Spinal cord (tissue), 10 donors: Measurements from ENCODE around the gene GAGE12E. TPM values are rescaled to one million over a fixed set of nuclear protein-coding genes. Genes with fewer than 3 reads are reported as not detected.
"Not testable (repeated sequence)": the region's sequence is repeated elsewhere in the genome, so short reads cannot be mapped to it uniquely, and the experiment has no call there.

Experiments used
- DNase-seq, 6 donors: peaks; one replicate each; pipeline versions ENCODE4 v3.0.0 to v3.0.0-alpha.2; 2013 to 2015; ENCODE audit warnings: low spot score in 6 of 6, low read depth in 4 of 6
- H3K27ac ChIP-seq: one replicate; pipeline ENCODE4 v1.5.1; 2013; ENCODE audit warnings: low read depth, low read length, control low read depth
- H3K27me3 ChIP-seq: one replicate; pipeline ENCODE4 v1.6.1; 2013; ENCODE audit warnings: low read length; ENCODE audit not compliant: control insufficient read depth, insufficient read depth
- H3K36me3 ChIP-seq: one replicate; pipeline ENCODE4 v1.6.1; 2013; ENCODE audit warnings: low read length; ENCODE audit not compliant: control insufficient read depth, insufficient read depth
- H3K4me1 ChIP-seq: one replicate; pipeline ENCODE4 v1.6.1; 2013; ENCODE audit warnings: low read length; ENCODE audit not compliant: control insufficient read depth, insufficient read depth
- H3K4me3 ChIP-seq: one replicate; pipeline ENCODE4 v1.5.1; 2013; ENCODE audit warnings: low read depth, low read length, control low read depth
- H3K9me3 ChIP-seq: one replicate; pipeline ENCODE4 v1.6.1; 2013; ENCODE audit warnings: low read length; ENCODE audit not compliant: control insufficient read depth, insufficient read depth
- WGBS: methylation state at CpG from one replicate; pipeline ENCODE4 v1.1.5; 2013; ENCODE audit warnings: missing lambda C conversion rate; ENCODE audit not compliant: insufficient coverage; 5-methylcytosine and 5-hydroxymethylcytosine counted together
- polyA plus RNA-seq, 2 donors: library from polyadenylated mRNA; unstranded; fragments of 120-200 nt; gene quantifications; one replicate each; pipeline ENCODE4 v1.2.1, GENCODE V29; 2013; ENCODE audit not compliant: insufficient read length in 2 of 2
- small RNA-seq: library from RNA; depleted of rRNA; stranded (forward); fragments of <200 nt; gene quantifications from one replicate; pipeline ENCODE3, GENCODE V24; 2014; ENCODE audit warnings: low replicate concordance
- total RNA-seq, 2 donors: library from RNA; depleted of rRNA in 1 of 2; stranded (reverse); fragments of 120-200 nt in 1 of 2; fragments of >200 nt in 1 of 2; gene quantifications; one replicate each; pipeline versions ENCODE4 v1.2.3 to v1.2.4, GENCODE V29; 2013 to 2014
- donor health status: healthy.

The GAGE12E gene
- total and polyA plus RNA-seq, 4 donors: not detected

GRCh38 chrX:49589769-49590478, 38.8 kb downstream of the GAGE12E start:
- H3K4me1 ChIP-seq, H3K27ac ChIP-seq, DNase-seq, H3K27me3 ChIP-seq, H3K36me3 ChIP-seq, H3K4me3 ChIP-seq, H3K9me3 ChIP-seq: not testable (repeated sequence)
- WGBS: 82% methylated on average over 18 of the region's 37 CpGs

DNA sequence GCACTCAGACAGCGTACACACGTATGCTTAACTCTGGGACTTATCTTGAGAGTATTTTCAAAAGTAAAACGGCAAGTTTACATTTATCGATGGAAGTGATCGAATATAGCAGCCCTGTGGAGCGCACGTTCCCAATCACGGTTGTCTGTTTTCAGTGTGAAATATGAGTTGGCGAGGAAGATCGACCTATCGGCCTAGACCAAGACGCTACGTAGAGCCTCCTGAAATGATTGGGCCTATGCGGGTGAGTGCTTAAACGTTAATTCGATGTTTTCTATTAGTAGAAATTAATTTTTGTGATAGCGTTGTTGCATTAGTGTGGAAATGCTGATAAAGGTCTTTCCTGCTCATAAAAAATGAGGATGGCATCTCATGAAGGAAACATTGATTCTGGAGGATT, 39.4 kb downstream of the GAGE12E start:
- not testable (repeated sequence) for H3K4me3 ChIP-seq, H3K27me3 ChIP-seq, H3K36me3 ChIP-seq, H3K27ac ChIP-seq, H3K4me1 ChIP-seq, DNase-seq, H3K9me3 ChIP-seq
- WGBS: no CpG with 5 or more reads among the region's 17 CpGs

DNA sequence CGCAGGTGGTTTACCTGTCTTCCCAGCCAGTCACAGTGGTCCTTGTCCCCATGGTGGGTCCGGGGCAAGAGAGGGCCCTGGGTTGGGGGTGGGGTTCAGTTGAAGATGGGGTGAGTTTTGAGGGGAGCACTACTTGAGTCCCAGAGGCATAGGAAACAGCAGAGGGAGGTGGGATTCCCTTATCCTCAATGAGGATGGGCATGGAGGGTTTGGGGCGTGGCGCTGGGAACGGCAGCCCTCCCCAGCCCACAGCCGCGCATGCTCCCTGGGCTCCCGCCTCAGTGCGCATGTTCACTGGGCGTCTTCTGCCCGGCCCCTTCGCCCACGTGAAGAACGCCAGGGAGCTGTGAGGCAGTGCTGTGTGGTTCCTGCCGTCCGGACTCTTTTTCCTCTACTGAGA, 47.6 kb downstream of the GAGE12E start, which contains the start of gene GAGE1:
GAGE1 (plus strand) TSS at position 301 of the 400 bp plus-strand sequence. CDS start 1,155 bp downstream, outside the sequence.
- not testable (repeated sequence) for H3K36me3 ChIP-seq, H3K4me1 ChIP-seq, DNase-seq, H3K27ac ChIP-seq, H3K9me3 ChIP-seq, H3K4me3 ChIP-seq, H3K27me3 ChIP-seq
- no CpG with 5 or more reads among the region's 16 CpGs for WGBS

Small RNA genes lying within 50 kb of the gene (small RNA-seq; reads per million reads assigned to genes)
- not detected for gene GAGE12B

Other genes starting within 250 kb of the GAGE12E start
- gene GAGE10, start 247.6 kb upstream of the GAGE12E start, total RNA-seq: not detected
- gene GAGE10, start 247.6 kb upstream of the GAGE12E start, polyA plus RNA-seq: not detected
- gene GAGE12J, start 229.3 kb upstream of the GAGE12E start, total RNA-seq: not detected
- not detected for gene GAGE12J, start 229.3 kb upstream of the GAGE12E start, polyA plus RNA-seq
- gene GAGE13, start 219.7 kb upstream of the GAGE12E start, total RNA-seq: not detected
- gene GAGE13, start 219.7 kb upstream of the GAGE12E start, polyA plus RNA-seq: not detected
- not detected for gene GAGE12C, start 19.1 kb upstream of the GAGE12E start, total RNA-seq
- gene GAGE12C, start 19.1 kb upstream of the GAGE12E start, polyA plus RNA-seq: not detected
- gene GAGE12D, start 9.6 kb upstream of the GAGE12E start, total RNA-seq: not detected
- gene GAGE12D, start 9.6 kb upstream of the GAGE12E start, polyA plus RNA-seq: not detected
- not detected for gene GAGE12F, start 9.6 kb downstream of the GAGE12E start, total RNA-seq
- not detected for gene GAGE12F, start 9.6 kb downstream of the GAGE12E start, polyA plus RNA-seq
- not detected for gene GAGE12G, start 19.1 kb downstream of the GAGE12E start, total RNA-seq
- not detected for gene GAGE12G, start 19.1 kb downstream of the GAGE12E start, polyA plus RNA-seq
- not detected for gene GAGE12H, start 28.7 kb downstream of the GAGE12E start, total RNA-seq
- gene GAGE12H, start 28.7 kb downstream of the GAGE12E start, polyA plus RNA-seq: not detected
- gene GAGE2A, start 38.2 kb downstream of the GAGE12E start, total RNA-seq: not detected
- gene GAGE2A, start 38.2 kb downstream of the GAGE12E start, polyA plus RNA-seq: not detected
- not detected for gene GAGE1, start 47.7 kb downstream of the GAGE12E start, total RNA-seq
- gene GAGE1, start 47.7 kb downstream of the GAGE12E start, polyA plus RNA-seq: not detected
- gene PAGE1, start 144.7 kb downstream of the GAGE12E start, total RNA-seq: not detected
- not detected for gene PAGE1, start 144.7 kb downstream of the GAGE12E start, polyA plus RNA-seq